ENCODE data around the gene ADAP1. TPM values are rescaled to one million over a fixed set of nuclear protein-coding genes. Genes with fewer than 3 reads are reported as not detected.

ADAP1 gene
- polyA plus RNA-seq, 3 donors, result 49.1 to 117 (median 72.2) TPM

DNA sequence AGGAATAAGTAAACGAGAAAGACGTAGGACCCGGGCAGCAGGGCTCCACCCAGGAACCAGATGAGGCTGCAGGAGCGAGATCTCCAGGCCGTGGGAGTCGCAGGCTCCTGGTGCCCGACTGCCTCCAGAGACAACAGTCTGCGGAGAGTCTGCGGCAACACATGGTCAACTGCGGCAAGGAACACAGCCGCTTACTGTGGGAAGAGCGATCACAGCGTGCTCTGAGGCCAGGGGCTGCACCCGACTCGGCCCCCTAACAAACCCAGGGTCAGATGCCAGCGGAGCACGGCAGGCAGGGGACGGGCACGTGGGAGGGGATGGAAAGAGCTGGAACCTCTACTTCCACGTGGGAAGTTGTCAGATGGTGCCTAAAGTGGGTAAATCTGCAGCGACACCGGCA lies 51.5 kb downstream of the ADAP1 start:
- peaks cover 48 to 58% of the 10 kb centered on the region in 2 donors for H3K36me3 ChIP-seq (replicated peaks in 1 of 2; ENCODE audit: control insufficient read depth in 1 of 2, insufficient read depth in 2 of 2, low read length in 2 of 2)
- no peak overlapping the region for H3K9ac ChIP-seq (ENCODE audit: insufficient read depth, low read length, poor library complexity, severe bottlenecking)
- no peak overlapping the region for H2AFZ ChIP-seq (ENCODE audit: insufficient read depth, low read depth, low read length, poor library complexity, severe bottlenecking)
- H3K27me3 ChIP-seq (ENCODE audit: control insufficient read depth in 2 of 2, insufficient read depth in 2 of 2, low read length in 2 of 2), result no peaks in the 10 kb centered on the region
- peaks cover 22% of the 10 kb centered on the region for H3K4me1 Mint-ChIP-seq
- no peak overlapping the region for H3K4me3 ChIP-seq (replicated peaks in 1 of 3; ENCODE audit: low read depth in 2 of 3, low read length in 3 of 3)
- H3K27ac Mint-ChIP-seq, result peak overlapping the region in 1 of 7 donors; percentile 7
- H4K20me1 ChIP-seq (ENCODE audit: insufficient read depth, low read length), result peaks cover 91% of the 10 kb centered on the region
- H3K27me3 Mint-ChIP-seq (ENCODE audit: low read depth in 3 of 3), result no peaks in the 10 kb centered on the region
- H3K36me3 Mint-ChIP-seq, result peaks cover 18 to 56% of the 10 kb centered on the region in 2 donors
- WGBS (ENCODE audit: insufficient coverage), result 94% methylated on average over 22 of the region's 22 CpGs
- peaks cover 23 to 26% of the 10 kb centered on the region in 2 donors for H3K4me1 ChIP-seq (ENCODE audit: control insufficient read depth in 1 of 2, insufficient read depth in 2 of 2, low read length in 2 of 2)
- peaks cover 18% of the 10 kb centered on the region for H3K79me2 ChIP-seq (ENCODE audit: insufficient read depth, low read length)
- H3K9me3 Mint-ChIP-seq, result no peaks in the 10 kb centered on the region
- no peak for DNase-seq
- intact Hi-C loops (cut with micrococcal nuclease), result loop anchor here (5.0 to 10.0 kb wide), 2 partner anchors 69 to 162 kb away; no protein-coding TSS in a partner anchor
- no peak overlapping the region for H3K4me3 Mint-ChIP-seq
- H3K27ac ChIP-seq (ENCODE audit: low read depth in 1 of 2, low read length in 2 of 2), result no peak overlapping the region
- no peak overlapping the region for H3K4me2 ChIP-seq (replicated peaks; ENCODE audit: extremely low read depth, low read length, poor library complexity, severe bottlenecking)
- no peaks in the 10 kb centered on the region for H3K9me3 ChIP-seq (replicated peaks in 1 of 2; ENCODE audit: control insufficient read depth in 1 of 2, insufficient read depth in 1 of 2, low read length in 2 of 2)
- TF ChIP-seq, protein P1, sequence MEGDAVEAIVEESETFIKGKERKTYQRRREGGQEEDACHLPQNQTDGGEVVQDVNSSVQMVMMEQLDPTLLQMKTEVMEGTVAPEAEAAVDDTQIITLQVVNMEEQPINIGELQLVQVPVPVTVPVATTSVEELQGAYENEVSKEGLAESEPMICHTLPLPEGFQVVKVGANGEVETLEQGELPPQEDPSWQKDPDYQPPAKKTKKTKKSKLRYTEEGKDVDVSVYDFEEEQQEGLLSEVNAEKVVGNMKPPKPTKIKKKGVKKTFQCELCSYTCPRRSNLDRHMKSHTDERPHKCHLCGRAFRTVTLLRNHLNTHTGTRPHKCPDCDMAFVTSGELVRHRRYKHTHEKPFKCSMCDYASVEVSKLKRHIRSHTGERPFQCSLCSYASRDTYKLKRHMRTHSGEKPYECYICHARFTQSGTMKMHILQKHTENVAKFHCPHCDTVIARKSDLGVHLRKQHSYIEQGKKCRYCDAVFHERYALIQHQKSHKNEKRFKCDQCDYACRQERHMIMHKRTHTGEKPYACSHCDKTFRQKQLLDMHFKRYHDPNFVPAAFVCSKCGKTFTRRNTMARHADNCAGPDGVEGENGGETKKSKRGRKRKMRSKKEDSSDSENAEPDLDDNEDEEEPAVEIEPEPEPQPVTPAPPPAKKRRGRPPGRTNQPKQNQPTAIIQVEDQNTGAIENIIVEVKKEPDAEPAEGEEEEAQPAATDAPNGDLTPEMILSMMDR (IDR thresholded peaks at IDR 0.05), result no peak

DNA sequence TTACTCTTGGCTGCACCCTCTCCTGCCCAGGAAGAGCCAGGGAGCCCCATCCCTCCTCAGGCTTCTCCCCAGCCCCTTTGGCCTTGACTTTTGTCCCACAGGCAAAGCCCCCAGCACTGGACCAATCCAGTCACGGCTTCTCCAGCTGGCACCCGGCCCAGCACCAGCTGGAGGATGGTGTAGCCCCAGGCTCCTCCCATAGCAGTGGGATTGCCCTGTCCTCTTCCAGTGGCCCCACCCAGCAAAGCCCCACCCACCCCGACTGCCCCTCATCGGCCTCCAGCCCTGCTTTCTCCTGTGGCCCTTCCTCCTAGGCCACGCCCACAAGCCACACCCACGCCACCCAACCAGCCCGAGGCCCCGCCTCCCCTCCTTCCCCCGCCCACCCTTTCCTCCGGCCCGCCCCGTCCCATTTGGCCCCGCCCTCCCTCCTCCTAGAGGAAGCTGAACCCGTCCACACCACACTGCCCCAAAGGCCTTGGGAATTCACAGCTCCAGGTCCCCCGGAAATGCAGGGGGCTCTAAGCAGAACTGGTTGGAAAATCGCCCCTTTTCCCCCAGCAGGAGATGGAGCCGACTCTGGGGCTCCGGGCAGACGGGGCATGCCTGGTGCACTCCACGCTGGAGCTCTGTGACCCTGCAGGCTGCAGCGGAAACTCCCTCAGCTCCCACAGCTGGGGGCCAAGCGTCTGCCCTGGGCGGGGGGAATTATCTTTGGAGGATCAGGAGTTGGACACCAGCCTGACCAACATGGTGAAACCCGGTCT lies 52.9 kb downstream of the ADAP1 start:
- TF ChIP-seq, protein P1 (IDR thresholded peaks at IDR 0.05), result no peak
- Mint-ChIP-seq H3K27me3 (ENCODE audit: low read depth in 3 of 3) (no peaks in the 10 kb centered on the region), H3K9me3 (no peaks in the 10 kb centered on the region), H3K36me3 (peaks cover 25 to 62% of the 10 kb centered on the region in 2 donors), H3K4me1 (peaks cover 16% of the 10 kb centered on the region), H3K27ac (peak overlapping the region; percentile 26 to 85 (median 63)), H3K4me3 (no peak overlapping the region)
- H3K4me3 ChIP-seq (replicated peaks in 1 of 3; ENCODE audit: low read depth in 2 of 3, low read length in 3 of 3), result no peak overlapping the region
- H3K9ac ChIP-seq (ENCODE audit: insufficient read depth, low read length, poor library complexity, severe bottlenecking), result no peak overlapping the region
- peak; percentile 82 to 85 (median 84) for DNase-seq
- WGBS (ENCODE audit: insufficient coverage), result 13% methylated on average over 5 of the region's 24 CpGs
- peaks cover 91% of the 10 kb centered on the region for H4K20me1 ChIP-seq (ENCODE audit: insufficient read depth, low read length)
- peaks cover 62 to 73% of the 10 kb centered on the region in 2 donors for H3K36me3 ChIP-seq (replicated peaks in 1 of 2; ENCODE audit: control insufficient read depth in 1 of 2, insufficient read depth in 2 of 2, low read length in 2 of 2)
- H3K9me3 ChIP-seq (replicated peaks in 1 of 2; ENCODE audit: control insufficient read depth in 1 of 2, insufficient read depth in 1 of 2, low read length in 2 of 2), result no peaks in the 10 kb centered on the region
- no peak overlapping the region for H2AFZ ChIP-seq (ENCODE audit: insufficient read depth, low read depth, low read length, poor library complexity, severe bottlenecking)
- peaks cover 9 to 12% of the 10 kb centered on the region in 2 donors for H3K4me1 ChIP-seq (ENCODE audit: control insufficient read depth in 1 of 2, insufficient read depth in 2 of 2, low read length in 2 of 2)
- no peak overlapping the region for H3K4me2 ChIP-seq (replicated peaks; ENCODE audit: extremely low read depth, low read length, poor library complexity, severe bottlenecking)
- H3K27me3 ChIP-seq (ENCODE audit: control insufficient read depth in 2 of 2, insufficient read depth in 2 of 2, low read length in 2 of 2), result no peaks in the 10 kb centered on the region
- H3K27ac ChIP-seq (ENCODE audit: low read depth in 1 of 2, low read length in 2 of 2), result peak overlapping the region; percentile 24 to 26
- intact Hi-C loops (cut with micrococcal nuclease), result loop anchor here (5.0 to 10.0 kb wide), 2 partner anchors 71 to 163 kb away; no protein-coding TSS in a partner anchor
- peaks cover 15% of the 10 kb centered on the region for H3K79me2 ChIP-seq (ENCODE audit: insufficient read depth, low read length)
